ES-I3 (cell line): ENCODE data around the gene MAP4.

Experiments used
- H3K36me3 ChIP-seq: 2 replicates; pipeline ENCODE4 v1.6.1; 2013; ENCODE audit warnings: mild to moderate bottlenecking, low read length, control low read depth, moderate library complexity; ENCODE audit not compliant: insufficient read depth
- H3K4me1 ChIP-seq: 2 replicates; pipeline ENCODE4 v1.6.1; 2013; ENCODE audit warnings: mild to moderate bottlenecking, control low read depth, low read length; ENCODE audit not compliant: insufficient read depth
- H3K9ac ChIP-seq: 2 replicates; pipeline ENCODE4 v1.6.1; 2013; ENCODE audit warnings: low read depth, mild to moderate bottlenecking, low read length, moderate library complexity
- H3K9me3 ChIP-seq: 2 replicates; pipeline ENCODE4 v1.6.1; 2013; ENCODE audit warnings: mild to moderate bottlenecking, low read length, moderate library complexity; ENCODE audit not compliant: control insufficient read depth, insufficient read depth

MAP4 gene

GRCh38 chr3:47865192-47865591 is 151.0 kb downstream of the MAP4 start:
- H3K4me1 ChIP-seq, result no peaks in the 10 kb centered on the region
- H3K9me3 ChIP-seq, result no peaks in the 10 kb centered on the region
- peaks cover 34% of the 10 kb centered on the region for H3K36me3 ChIP-seq
- no peak overlapping the region for H3K9ac ChIP-seq

GRCh38 chr3:47863391-47864128 is 152.7 kb downstream of the MAP4 start:
- H3K9me3 ChIP-seq, result no peaks in the 10 kb centered on the region
- H3K36me3 ChIP-seq, result peaks cover 29% of the 10 kb centered on the region
- H3K9ac ChIP-seq, result no peak overlapping the region
- no peaks in the 10 kb centered on the region for H3K4me1 ChIP-seq

GRCh38 chr3:47859956-47860605 is 156.1 kb downstream of the MAP4 start:
- H3K36me3 ChIP-seq, result peaks cover 21% of the 10 kb centered on the region
- H3K9me3 ChIP-seq, result no peaks in the 10 kb centered on the region
- no peaks in the 10 kb centered on the region for H3K4me1 ChIP-seq
- H3K9ac ChIP-seq, result no peak overlapping the region

- Histone ChIP-seq H3K9me3 (no peaks in the 10 kb centered on the region), H3K4me1 (no peaks in the 10 kb centered on the region), H3K36me3 (peaks cover 20% of the 10 kb centered on the region), H3K9ac (no peak overlapping the region)
Measured at GRCh38 chr3:47857151-47857550, 159.1 kb downstream of the MAP4 start.

GRCh38 chr3:47856669-47857068 is 159.5 kb downstream of the MAP4 start:
- H3K36me3 ChIP-seq, result peaks cover 20% of the 10 kb centered on the region
- no peaks in the 10 kb centered on the region for H3K4me1 ChIP-seq
- no peak overlapping the region for H3K9ac ChIP-seq
- no peaks in the 10 kb centered on the region for H3K9me3 ChIP-seq

GRCh38 chr3:47855461-47856383 is 160.5 kb downstream of the MAP4 start:
- Histone ChIP-seq H3K9ac (no peak overlapping the region), H3K36me3 (peaks cover 20% of the 10 kb centered on the region), H3K9me3 (no peaks in the 10 kb centered on the region), H3K4me1 (no peaks in the 10 kb centered on the region)

GRCh38 chr3:47854720-47855455 is 161.3 kb downstream of the MAP4 start:
- H3K9me3 ChIP-seq, result no peaks in the 10 kb centered on the region
- peaks cover 20% of the 10 kb centered on the region for H3K36me3 ChIP-seq
- no peaks in the 10 kb centered on the region for H3K4me1 ChIP-seq
- no peak overlapping the region for H3K9ac ChIP-seq

GRCh38 chr3:47854267-47854666 is 161.9 kb downstream of the MAP4 start:
- Histone ChIP-seq H3K9ac (no peak overlapping the region), H3K9me3 (no peaks in the 10 kb centered on the region), H3K36me3 (peaks cover 18% of the 10 kb centered on the region), H3K4me1 (no peaks in the 10 kb centered on the region)

- Histone ChIP-seq H3K36me3 (peaks cover 14% of the 10 kb centered on the region), H3K4me1 (no peaks in the 10 kb centered on the region), H3K9ac (no peak overlapping the region), H3K9me3 (no peaks in the 10 kb centered on the region)
Measured at GRCh38 chr3:47852604-47853602, 163.3 kb downstream of the MAP4 start.

- Histone ChIP-seq H3K9me3 (no peaks in the 10 kb centered on the region), H3K9ac (no peak overlapping the region), H3K36me3 (peaks cover 14% of the 10 kb centered on the region), H3K4me1 (no peaks in the 10 kb centered on the region)
Measured at GRCh38 chr3:47851888-47852603, 164.2 kb downstream of the MAP4 start.

- Histone ChIP-seq H3K9me3 (no peaks in the 10 kb centered on the region), H3K36me3 (peaks cover 9% of the 10 kb centered on the region), H3K9ac (no peak overlapping the region), H3K4me1 (no peaks in the 10 kb centered on the region)
Measured at GRCh38 chr3:47850564-47851410, 165.4 kb downstream of the MAP4 start.
